Measurements from ENCODE around the gene BDP1.
"Not testable (repeated sequence)": the region's sequence is repeated elsewhere in the genome, so short reads cannot be mapped to it uniquely, and the experiment has no call there.

The BDP1 gene

DNA sequence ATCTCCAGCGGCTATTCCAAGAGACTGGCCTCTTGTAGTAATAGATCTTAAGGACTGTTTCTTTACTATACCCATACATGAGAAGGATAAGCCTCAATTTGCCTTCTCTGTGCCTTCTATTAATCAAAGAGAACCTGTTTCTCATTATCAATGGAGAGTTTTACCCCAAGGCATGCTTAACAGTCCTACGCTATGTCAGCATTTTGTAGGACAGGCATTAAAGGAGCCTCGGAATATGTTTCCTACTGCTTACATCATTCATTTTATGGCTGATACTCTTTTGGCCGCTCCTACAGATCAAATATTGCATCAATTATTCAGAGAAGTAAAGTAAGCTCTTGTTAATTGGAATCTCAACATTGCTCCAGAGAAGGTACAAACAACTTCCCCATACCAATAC, 120.1 kb downstream of the BDP1 start:
- DNase-seq = not testable (repeated sequence)

DNA sequence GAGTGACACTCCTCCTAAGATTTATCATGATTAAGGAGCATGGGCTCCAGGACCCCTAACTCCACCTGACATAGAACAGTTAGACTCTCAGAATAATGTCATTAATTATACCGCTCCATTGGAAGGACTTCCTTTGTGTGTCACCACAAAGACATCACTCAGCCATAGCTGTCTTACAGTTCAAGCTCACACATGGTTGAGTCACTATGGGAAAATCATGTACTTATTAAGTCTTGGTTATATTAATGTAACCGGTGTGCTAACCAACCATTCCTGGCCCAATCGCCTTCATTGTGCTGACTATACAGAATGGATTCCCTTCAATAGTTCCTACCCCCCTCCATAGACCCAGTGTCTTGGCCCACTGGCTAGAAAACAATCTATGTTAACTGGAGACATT, 120.8 kb downstream of the BDP1 start:
- DNase-seq = no peak

DNA sequence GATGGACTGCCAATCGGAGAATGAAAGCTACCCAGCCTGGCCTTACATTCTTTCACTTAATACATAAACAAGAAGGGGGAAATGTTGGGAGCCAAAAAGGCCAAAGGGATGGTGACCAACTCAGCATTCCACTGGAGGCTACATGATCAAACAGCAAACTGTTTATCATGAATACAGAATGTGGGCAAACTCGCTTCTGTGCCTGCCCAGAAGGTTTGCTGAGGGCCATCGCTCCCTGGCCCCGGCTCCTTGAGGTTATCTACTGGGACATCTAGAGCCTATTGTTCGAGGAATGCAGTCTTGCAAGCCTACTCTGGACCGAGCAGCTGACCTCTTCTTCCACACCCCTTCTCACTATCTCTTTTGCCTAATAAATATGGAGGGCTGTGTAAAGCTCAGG, 122.4 kb downstream of the BDP1 start:
- not testable (repeated sequence) for DNase-seq

- DNase-seq = no peak
These were observed 127.6 kb downstream of the BDP1 start for GRCh38 chr5:71582945-71583584.

DNA sequence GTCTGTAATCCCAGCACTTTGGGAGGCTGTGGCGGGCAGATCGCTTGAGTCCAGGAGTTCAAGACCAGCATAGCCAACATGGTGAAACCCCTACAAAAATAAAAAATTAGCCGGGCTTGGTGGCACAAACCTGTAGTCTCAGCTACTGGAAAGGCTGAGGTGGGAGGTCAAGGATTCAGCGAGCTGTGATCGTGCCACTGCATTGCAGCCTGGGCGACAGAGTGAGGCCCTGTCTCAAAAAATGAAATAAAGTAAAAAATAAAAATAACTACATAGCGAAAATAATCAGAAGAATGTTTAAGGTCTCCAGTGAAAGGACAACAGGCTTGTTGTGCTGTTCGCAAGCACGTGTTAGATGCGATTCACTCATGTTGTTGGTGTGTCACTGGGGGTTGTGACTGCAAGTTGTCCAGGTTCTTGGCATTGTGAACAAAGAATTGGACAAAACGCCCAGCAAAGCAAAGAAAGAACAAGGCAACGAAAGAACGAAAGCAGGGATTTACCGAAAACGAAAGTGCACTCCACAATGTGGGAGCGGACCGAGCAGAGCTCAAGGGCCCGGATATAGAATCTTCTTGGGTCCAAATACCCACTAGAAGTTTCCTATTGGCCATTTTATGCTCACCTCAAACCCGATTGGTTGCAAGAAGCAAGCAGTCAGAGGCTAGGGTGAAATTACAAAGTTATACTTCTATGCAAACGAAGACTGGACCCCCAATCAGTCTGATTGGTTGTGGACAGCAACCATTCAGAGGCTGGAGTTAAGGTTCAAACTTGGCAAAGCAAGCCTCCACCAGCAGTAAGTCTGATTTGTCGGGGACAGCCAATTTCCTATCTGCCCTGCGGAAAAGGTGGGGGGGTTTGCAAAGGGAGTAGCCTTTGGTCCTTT, 130.8 kb downstream of the BDP1 start:
- DNase-seq = peak; percentile 27

DNA sequence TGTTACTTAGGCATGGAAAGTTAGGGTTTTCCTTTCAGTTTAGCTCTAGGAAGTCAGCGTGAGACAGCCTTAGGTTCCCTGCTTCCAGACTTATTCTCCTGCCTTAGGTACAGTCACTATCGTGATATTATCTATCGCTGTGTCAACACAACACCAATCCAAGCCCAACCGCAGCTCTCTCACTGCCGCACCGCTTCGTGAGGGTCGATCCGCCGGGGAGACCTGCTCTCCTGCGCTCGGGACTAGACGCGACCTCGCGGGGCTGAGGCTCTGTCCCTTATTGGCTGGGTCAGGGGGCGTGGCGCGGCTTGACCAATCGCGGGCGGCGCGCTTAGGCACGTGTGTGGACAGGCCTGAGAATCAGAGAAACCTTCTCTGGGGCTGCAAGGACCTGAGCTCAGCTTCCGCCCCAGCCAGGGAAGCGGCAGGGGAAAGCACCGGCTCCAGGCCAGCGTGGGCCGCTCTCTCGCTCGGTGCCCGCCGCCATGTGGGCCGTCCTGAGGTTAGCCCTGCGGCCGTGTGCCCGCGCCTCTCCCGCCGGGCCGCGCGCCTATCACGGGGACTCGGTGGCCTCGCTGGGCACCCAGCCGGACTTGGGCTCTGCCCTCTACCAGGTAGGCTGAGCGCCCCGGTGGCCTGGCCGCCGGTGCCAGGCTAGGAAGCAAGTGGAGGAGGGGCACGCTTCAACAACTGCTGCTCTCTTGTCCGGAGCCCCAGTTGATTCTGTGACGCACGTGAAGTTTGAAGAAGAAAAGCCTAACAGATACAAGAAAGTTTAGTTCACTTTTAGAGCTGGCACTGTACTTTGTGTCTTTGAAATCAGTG, 131.7 kb downstream of the BDP1 start, which contains the start of gene MCCC2:
TSS of gene MCCC2 (plus strand) at position 400 of the 825 bp plus-strand sequence. CDS start at position 486, 86 bp downstream.
- peak; percentile 99 for DNase-seq

DNA sequence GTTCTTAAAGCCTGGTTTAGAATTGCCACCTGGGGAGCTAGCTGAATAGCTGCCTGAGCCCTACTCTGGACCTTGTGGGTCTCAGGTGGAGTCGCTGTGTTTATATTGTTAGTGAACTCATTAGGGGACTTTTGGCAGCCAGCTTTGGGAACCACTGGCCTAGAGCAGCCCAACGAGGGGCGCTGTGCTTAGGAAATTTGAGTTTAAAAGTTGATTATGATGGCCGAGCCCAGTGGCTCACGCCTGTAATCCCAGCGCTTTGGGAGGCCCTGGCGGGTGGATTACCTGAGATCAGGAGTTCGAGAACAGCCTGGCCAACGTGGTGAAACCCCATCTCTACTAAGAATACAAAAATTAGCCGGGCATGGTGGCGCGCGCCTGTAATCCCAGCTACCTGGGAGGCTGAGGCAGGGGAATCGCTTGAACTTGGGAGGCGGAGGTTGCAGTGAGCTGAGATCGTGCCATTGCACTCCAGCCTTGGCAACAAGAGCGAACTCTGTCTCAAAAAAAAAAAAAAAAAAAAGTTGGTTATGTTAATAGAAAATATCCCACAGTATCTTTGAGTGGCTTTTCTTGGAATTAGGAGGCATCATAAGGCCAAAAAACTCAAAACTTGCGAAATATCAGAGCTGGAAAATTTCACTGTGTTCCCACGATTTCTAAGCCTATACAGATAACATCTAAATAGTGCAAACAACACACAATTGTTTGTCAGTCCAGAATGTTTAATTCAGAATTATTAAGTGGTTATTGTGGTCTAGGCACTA, 132.5 kb downstream of the BDP1 start:
- DNase-seq = no peak

- DNase-seq = no peak
These were observed 133.1 kb downstream of the BDP1 start for GRCh38 chr5:71588533-71588885.

- peak; percentile 38 for DNase-seq
These were observed 134.5 kb downstream of the BDP1 start for GRCh38 chr5:71589903-71590302.

DNA sequence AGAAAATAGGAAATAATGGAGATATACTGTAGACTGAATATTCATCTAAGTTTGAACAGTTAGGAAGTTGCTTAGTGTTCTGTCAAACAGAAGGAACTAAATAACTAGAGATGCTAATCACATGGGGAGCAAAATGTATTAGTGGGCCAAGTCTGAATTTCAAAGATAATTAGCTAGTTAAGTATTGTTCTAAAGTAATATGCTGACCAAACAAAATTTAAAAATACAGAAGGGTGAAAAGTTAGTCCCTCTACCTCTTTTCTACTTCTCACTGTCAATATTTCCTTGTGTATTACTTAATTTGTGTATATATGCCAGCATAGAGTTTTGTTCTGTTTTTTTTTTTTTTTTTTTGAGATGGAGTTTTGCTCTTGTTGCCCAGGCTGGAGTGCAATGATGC, 135.6 kb downstream of the BDP1 start:
- no peak for DNase-seq

GRCh38 chr5:71596169-71596568, 140.7 kb downstream of the BDP1 start:
- DNase-seq = no peak

DNA sequence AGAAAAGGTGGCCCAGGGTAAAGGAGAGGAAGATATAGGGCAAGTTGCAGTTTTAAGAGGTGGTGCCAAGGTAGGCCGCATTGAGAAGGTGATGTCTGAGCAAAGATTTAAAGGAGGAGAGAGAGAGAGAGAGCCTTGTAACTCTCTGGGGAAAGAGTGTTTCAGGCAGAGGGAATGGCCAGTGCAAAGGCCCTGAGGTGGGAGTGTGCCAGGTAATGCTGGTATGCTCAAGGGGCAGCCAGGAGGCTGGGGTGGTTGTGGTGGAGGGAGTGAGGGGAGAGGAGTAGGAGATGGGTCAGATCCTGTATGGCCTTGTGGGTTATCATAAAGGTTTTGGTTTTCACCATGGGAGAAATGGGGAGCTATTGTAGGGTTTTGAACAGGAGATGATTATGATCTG, 141.6 kb downstream of the BDP1 start:
- DNase-seq = no peak

DNA sequence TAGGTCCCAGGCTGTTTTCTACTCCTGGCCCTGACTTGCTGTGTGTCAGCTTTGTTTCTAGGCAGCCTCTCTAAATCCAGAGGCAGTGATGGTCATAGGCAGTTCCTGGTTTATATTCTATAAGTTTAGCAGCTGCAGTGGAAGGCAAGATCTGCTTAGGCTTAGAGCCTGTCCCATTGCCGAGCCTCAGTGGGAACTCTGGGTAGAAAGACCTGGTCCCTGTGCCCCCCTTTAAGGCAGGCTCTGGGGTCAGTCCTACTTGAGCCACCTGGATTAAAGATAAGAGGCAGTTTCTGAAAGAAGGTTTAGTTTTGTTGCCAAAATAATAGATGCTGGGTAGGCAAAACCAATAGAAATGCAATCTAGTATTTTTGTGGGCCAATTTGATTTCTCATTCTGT, 145.3 kb downstream of the BDP1 start:
- no peak for DNase-seq

DNA sequence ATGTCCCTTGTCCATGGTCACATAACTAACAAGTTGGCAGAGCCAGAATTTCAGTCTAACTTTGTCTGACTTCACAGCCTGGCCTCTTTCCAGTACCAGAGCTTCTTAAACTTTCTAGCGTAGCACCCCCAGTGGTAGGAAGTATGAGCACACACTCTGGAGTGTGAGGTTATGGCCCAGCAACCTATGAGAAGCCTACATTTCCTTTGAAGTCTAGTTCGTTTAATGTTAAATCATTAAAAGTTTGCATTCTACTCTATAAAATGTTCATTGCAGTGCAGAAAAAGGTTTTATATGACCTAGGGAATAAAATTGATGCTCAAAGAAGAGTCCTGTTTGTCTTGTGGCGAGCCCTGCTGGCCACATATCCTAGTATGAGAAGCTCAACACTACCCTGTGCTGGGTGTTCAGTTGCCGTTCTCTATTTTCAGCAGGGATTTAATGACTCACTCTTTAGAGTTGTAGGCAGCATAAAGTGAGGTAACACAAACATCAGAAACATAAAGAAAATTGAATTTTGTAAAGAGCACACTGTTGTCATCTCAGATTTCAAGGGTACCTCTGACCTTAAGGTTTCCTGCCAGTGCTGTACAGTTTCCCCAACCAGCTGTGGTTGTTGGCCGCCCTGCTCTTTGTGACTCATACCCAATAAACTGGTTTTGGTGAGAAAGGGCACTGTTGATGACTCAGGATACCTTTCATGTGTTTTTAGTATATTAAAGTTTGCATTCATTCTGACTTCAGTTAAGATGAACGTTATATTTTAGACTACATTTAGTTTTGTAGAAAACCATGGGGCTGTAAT, 146.0 kb downstream of the BDP1 start:
- peak; percentile 91 for DNase-seq

DNA sequence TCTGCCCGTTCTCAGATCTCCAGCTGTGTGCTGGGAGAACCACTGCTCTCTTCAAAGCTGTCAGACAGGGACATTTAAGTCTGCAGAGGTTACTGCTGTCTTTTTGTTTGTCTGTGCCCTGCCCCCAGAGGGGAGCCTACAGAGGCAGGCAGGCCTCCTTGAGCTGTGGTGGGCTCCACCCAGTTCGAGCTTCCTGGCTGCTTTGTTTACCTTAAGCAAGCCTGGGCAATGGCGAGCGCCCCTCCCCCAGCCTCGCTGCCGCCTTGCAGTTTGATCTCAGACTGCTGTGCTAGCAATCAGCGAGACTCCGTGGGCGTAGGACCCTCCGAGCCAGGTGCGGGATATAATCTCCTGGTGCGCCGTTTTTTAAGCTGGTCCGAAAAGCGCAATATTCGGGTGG, 154.5 kb downstream of the BDP1 start:
- DNase-seq = not testable (repeated sequence)

DNA sequence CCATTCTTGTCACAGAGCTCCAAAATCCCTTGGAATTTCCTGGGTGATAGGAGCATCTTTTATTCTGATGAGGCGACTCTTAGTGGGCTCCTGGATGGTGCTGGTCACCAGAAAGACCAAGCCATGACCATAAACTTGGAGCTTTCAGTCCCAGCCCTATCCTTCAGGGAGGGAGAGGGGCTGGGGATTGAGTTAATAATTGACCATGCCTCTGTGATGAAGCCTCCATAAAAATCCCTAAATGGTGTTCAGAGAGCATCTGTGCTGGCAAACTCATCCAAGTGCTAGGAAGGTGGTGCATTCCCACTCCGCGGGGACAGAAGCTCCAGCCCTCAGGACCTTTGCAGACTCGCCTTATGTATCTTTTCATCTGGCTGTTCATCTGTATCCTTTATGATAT, 160.4 kb downstream of the BDP1 start:
- DNase-seq = no peak
